Activated B cell treated with CpG ODN at 0.5 μM for 24 hours (primary cell): Measurements from ENCODE around the gene FOXK1. TPM values are rescaled to one million over a fixed set of nuclear protein-coding genes. Genes with fewer than 3 reads are reported as not detected.
A peak's percentile ranks its signal among the peaks of the same experiment; 100 is the strongest.

Source experiments
- ATAC-seq: fragments of 200-7000 bp; cut with Tn5 transposase; one replicate; pipeline ENCODE4 v1.10.0; 2021; ENCODE audit warnings: low read depth, mild to moderate bottlenecking, moderate library complexity
- CTCF ChIA-PET: fragments of 350-600 bp; sonication (Branson Sonifier 250); formaldehyde crosslinking; loops from one replicate; lab custom pipeline; 2021; ENCODE audit warnings: antibody characterized with exemption; lab: Charles Lee
- POLR2A ChIA-PET: fragments of 350-600 bp; sonication (Branson Sonifier 250); formaldehyde crosslinking; loops from one replicate; lab custom pipeline; 2021; ENCODE audit warnings: antibody characterized with exemption; lab: Charles Lee
- DNase-seq: peaks from one replicate; pipeline ENCODE4 v3.0.0; 2022
- H3K27ac Mint-ChIP-seq: one replicate; pipeline ENCODE4 v1.8.0; 2020; ENCODE audit warnings: mixed read lengths
- H3K27me3 Mint-ChIP-seq: one replicate; pipeline ENCODE4 v1.8.0; 2021; ENCODE audit warnings: mixed read lengths
- H3K36me3 Mint-ChIP-seq: one replicate; pipeline ENCODE4 v1.8.0; 2021; ENCODE audit warnings: low read depth, mixed read lengths
- H3K4me1 Mint-ChIP-seq: one replicate; pipeline ENCODE4 v1.8.0; 2021; ENCODE audit warnings: mixed read lengths
- H3K4me3 Mint-ChIP-seq: one replicate; pipeline ENCODE4 v1.8.0; 2020; ENCODE audit warnings: mild to moderate bottlenecking, mixed read lengths
- H3K9me3 Mint-ChIP-seq: one replicate; pipeline ENCODE4 v1.8.0; 2020; ENCODE audit warnings: mixed read lengths
- intact Hi-C: fragments of 100-400 bp; cut with micrococcal nuclease; formaldehyde crosslinking; loops from one replicate; pipeline ENCODE4 v1.15.1; 2024
- total RNA-seq: library from RNA; stranded (reverse); gene quantifications from 2 replicates; pipeline ENCODE4 v1.2.3, GENCODE V29; 2022
- TF ChIP-seq, protein P1 (sequence below): fragments of 200-600 bp; IDR thresholded peaks from one replicate; pipeline ENCODE4 v1.8.0; 2022; ENCODE audit warnings: antibody characterized with exemption, mild to moderate bottlenecking

FOXK1 gene
- total RNA-seq, 1 donor from 2014 or later: 42.7 TPM

DNA sequence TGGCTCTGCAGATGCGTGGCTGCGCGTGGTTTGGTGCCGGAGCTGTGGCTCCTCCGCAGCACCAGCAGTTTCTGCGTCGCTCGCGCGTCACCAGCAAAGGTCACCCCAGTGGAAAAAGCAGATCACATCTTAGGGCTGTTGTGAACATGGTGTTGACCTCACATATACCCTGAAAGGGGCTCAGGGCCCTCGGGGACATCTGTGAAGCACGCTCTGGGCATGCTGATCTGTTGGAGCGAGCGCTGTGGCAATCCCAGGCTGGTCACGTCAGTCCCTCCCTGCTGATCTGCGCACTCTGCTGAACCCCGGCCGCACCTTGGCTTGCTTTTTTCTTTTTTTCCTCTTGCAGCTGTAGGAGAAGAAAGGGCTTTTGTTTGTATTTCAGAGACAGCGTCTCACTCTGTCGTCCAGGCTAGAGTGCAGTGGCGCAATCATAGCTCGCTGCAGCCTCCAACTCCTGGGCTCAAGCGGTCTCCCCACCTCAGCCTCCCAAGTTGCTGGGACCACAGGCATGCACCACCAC, 60.0 kb downstream of the FOXK1 start:
- ChIA-PET CTCF (no interaction called here), POLR2A (interaction anchor here (1.0 kb wide), 1 partner anchor 59 kb away, joined by 4 read pairs; no protein-coding TSS in a partner anchor)
- DNase-seq (no peak), ATAC-seq (no peak)
- Mint-ChIP-seq H3K4me1 (peaks cover 61% of the 10 kb centered on the region), H3K27ac (no peak overlapping the region), H3K4me3 (no peak overlapping the region), H3K9me3 (no peaks in the 10 kb centered on the region), H3K36me3 (peaks cover 50% of the 10 kb centered on the region), H3K27me3 (no peaks in the 10 kb centered on the region)
- intact Hi-C loops: no loop called here
- TF ChIP-seq, protein P1, sequence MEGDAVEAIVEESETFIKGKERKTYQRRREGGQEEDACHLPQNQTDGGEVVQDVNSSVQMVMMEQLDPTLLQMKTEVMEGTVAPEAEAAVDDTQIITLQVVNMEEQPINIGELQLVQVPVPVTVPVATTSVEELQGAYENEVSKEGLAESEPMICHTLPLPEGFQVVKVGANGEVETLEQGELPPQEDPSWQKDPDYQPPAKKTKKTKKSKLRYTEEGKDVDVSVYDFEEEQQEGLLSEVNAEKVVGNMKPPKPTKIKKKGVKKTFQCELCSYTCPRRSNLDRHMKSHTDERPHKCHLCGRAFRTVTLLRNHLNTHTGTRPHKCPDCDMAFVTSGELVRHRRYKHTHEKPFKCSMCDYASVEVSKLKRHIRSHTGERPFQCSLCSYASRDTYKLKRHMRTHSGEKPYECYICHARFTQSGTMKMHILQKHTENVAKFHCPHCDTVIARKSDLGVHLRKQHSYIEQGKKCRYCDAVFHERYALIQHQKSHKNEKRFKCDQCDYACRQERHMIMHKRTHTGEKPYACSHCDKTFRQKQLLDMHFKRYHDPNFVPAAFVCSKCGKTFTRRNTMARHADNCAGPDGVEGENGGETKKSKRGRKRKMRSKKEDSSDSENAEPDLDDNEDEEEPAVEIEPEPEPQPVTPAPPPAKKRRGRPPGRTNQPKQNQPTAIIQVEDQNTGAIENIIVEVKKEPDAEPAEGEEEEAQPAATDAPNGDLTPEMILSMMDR: no peak

DNA sequence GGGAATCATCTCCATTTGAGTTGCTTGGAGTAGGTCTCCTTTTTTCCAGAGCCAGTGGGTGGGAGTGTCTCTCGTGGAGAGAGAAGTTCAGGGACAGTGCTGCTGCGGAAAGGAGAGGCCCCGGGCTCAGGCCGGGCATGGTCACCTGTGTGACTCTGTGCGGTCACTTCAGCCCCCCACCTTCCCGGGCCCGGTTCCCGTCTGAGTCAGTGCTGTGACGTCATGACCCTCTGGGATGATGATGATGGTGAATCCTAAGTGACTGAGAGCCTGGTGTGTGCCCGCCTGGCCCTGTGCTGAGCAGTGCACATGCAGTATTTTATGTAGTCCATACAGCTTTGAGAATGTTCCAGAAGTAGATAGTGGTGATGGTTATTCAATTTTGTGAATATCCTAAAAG, 60.8 kb downstream of the FOXK1 start:
- H3K27ac Mint-ChIP-seq: peak overlapping the region; percentile 92
- TF ChIP-seq, protein P1: no peak
- CTCF ChIA-PET: no interaction called here
- DNase-seq (no peak), ATAC-seq (no peak)
- H3K36me3 Mint-ChIP-seq: peaks cover 51% of the 10 kb centered on the region
- H3K27me3 Mint-ChIP-seq: no peaks in the 10 kb centered on the region
- H3K4me1 Mint-ChIP-seq: peaks cover 65% of the 10 kb centered on the region
- no peaks in the 10 kb centered on the region for H3K9me3 Mint-ChIP-seq
- intact Hi-C loops: no loop called here
- no peak overlapping the region for H3K4me3 Mint-ChIP-seq
- POLR2A ChIA-PET: interaction anchor here (2.9 kb wide), 1 partner anchor 9 kb away, joined by 9 read pairs; no protein-coding TSS in a partner anchor

DNA sequence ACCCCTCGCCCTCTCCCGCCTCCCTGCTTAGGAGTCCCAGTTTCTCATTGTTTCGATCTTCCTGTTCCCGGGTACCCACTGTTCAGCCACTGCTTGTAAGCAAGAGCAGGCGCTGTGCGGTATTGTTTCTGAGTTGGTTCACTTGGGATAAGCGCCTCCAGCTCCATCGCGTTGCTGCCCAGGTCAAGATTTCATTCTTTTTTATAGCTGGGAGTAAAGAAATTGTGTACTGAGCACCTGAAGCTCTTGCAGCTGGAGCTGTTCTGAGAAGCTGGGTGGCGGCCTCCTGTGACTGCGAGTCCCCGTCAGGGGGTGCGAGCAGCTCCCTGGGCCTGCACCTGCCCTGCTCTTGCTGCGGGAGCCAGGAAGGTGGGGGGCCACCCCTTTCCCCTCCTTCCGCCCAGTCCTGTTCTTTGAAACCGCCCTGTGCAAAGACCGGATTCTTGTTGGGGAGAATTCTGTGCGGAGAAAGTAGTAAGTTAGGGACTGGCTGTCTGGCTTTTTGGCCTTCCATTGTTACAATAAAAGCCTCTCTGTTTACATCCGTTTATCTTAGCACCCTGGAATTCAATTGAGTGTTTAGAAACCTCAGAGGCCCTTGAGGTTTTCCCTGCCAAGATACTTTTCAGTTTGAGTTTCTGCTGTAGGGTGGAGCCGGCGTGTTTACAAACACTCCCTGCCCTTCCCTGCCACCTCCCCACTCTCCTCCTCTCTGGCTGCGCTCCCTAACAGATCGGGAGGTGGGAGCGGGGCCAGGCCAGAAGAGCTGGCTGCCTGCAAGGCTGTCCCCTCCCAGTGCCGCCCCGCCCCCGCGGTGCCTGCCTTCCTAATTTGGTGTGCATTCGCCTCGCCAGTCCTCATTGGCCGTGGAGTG, 62.5 kb downstream of the FOXK1 start:
- CTCF ChIA-PET: no interaction called here
- intact Hi-C loops: loop anchor here (1.0 to 2.0 kb wide), 4 partner anchors 31 to 104 kb away; partner anchors contain the start of gene AP5Z1
- peak overlapping the region; percentile 81 for H3K4me3 Mint-ChIP-seq
- peaks cover 58% of the 10 kb centered on the region for H3K4me1 Mint-ChIP-seq
- ATAC-seq (peak; percentile 82), DNase-seq (peak; percentile 67)
- POLR2A ChIA-PET: interaction anchor here (0.6 to 3.9 kb wide), 10 partner anchors 11 to 203 kb away, joined by 4 to 35 read pairs (median 9); partner anchors contain the start of genes AP5Z1 and FOXK1
- H3K27ac Mint-ChIP-seq: peak overlapping the region; percentile 92
- TF ChIP-seq, protein P1: no peak
- H3K9me3 Mint-ChIP-seq: no peaks in the 10 kb centered on the region
- H3K27me3 Mint-ChIP-seq: no peaks in the 10 kb centered on the region
- peaks cover 56% of the 10 kb centered on the region for H3K36me3 Mint-ChIP-seq

DNA sequence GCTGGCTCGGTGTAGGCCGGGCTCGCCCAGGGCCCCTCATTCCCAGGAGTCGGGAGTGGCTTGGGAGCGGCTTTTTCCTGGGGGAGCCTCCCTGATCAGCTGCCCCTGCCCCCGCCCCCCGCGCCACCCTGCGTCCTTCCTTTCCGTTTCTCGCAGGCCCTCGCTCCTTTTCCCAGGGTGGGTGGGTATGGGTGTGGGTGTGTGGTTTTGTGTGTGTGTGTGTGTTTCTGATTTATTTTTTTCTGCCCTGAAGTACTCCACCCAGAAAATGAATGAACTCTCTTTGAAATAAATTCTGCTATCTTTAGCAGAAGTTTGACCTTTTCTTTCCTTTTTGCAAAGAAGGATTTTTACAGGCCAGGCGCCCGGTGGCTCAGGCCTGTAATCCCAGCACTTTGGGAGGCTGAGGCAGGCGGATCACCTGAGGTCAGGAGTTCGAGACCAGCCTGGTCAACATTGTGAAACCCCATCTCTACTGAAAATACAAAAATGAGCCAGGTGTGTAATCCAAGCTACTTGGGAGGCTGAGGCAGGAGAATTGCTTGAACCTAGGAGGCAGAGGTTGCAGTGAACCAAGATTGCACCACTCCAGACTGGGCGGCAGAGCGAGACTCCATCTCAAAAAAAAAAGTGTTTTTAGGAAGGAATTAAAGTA, 63.3 kb downstream of the FOXK1 start:
- Mint-ChIP-seq H3K27ac (peak overlapping the region; percentile 92), H3K4me3 (peak overlapping the region; percentile 81), H3K36me3 (peaks cover 53% of the 10 kb centered on the region), H3K4me1 (peaks cover 54% of the 10 kb centered on the region), H3K27me3 (no peaks in the 10 kb centered on the region), H3K9me3 (no peaks in the 10 kb centered on the region)
- ChIA-PET POLR2A (interaction anchor here (0.6 to 3.9 kb wide), 15 partner anchors 7 to 104 kb away, joined by 3 to 35 read pairs (median 5); partner anchors contain the start of genes AP5Z1 and FOXK1), CTCF (no interaction called here)
- intact Hi-C loops: loop anchor here (1.0 to 2.0 kb wide), 4 partner anchors 30 to 105 kb away; partner anchors contain the start of gene AP5Z1
- peak; percentile 33 for ATAC-seq
- TF ChIP-seq, protein P1: no peak
- DNase-seq: no peak
